Neural crest cell (in vitro differentiated cells): ENCODE measurements around the gene C1QTNF12. TPM values are rescaled to one million over a fixed set of nuclear protein-coding genes. Genes with fewer than 3 reads are reported as not detected.

Experiments used
- DNase-seq: peaks from one replicate; pipeline ENCODE4 v3.0.0; 2021; ENCODE audit warnings: low read depth, mixed read lengths, low spot score
- H3K27ac Mint-ChIP-seq: one replicate; pipeline ENCODE4 v1.8.0; 2021; ENCODE audit warnings: mild to moderate bottlenecking, mixed read lengths; ENCODE audit not compliant: unreplicated experiment
- H3K27me3 Mint-ChIP-seq: 2 replicates; pipeline ENCODE4 v1.8.0; 2021; ENCODE audit warnings: low read depth, mild to moderate bottlenecking, mixed read lengths
- H3K36me3 Mint-ChIP-seq: 2 replicates; pipeline ENCODE4 v1.8.0; 2021; ENCODE audit warnings: low read depth, mild to moderate bottlenecking, mixed read lengths
- H3K4me1 Mint-ChIP-seq: 2 replicates; pipeline ENCODE4 v1.8.0; 2021; ENCODE audit warnings: mixed read lengths
- H3K4me3 Mint-ChIP-seq: one replicate; pipeline ENCODE4 v1.8.0; 2021; ENCODE audit warnings: mild to moderate bottlenecking, mixed read lengths
- H3K9me3 Mint-ChIP-seq: 2 replicates; pipeline ENCODE4 v1.8.0; 2021; ENCODE audit warnings: mixed read lengths
- total RNA-seq: library from RNA; stranded (reverse); gene quantifications from 2 replicates; pipeline ENCODE4 v1.2.1, GENCODE V29; 2021
- TF ChIP-seq, protein P1 (sequence below): fragments of 200-600 bp; sonication (generic); conservative IDR thresholded peaks from 2 replicates; pipeline ENCODE4 v1.5.0; 2021; ENCODE audit warnings: antibody characterized with exemption, mild to moderate bottlenecking

C1QTNF12 gene
- total RNA-seq, 1 donor from 2014 or later, result 0.79 TPM

DNA sequence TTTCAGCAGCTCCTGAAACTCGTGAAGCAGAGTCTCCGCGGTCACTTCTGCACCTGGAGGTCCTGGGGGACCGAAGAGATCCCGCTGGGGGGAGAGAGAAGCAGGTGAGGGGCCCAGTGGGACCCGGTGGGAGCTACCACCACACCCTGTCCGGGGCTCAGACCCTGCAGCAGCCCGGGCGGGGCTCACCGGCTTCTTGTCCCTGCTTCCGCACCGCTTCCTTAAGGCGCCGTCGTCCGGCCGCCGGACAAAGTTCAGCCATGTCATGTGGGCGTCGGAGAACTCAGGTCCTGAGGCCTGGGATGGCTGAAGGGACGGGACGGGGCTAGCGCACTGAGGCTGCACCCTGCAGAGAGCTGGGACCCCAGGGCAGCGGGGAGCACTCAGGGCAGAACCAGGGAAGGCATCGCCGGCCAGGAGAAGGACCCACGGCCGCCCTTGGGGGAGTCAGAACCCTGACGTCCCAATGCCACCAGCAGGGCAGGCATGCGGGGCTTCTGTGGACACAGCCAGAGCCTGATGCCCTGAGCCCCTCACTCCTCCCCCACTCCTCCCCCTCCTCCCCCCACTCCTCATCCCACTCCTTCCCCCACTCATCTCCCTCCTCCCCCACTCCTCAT lies 2.2 kb downstream of the C1QTNF12 start:
- TF ChIP-seq, protein P1, sequence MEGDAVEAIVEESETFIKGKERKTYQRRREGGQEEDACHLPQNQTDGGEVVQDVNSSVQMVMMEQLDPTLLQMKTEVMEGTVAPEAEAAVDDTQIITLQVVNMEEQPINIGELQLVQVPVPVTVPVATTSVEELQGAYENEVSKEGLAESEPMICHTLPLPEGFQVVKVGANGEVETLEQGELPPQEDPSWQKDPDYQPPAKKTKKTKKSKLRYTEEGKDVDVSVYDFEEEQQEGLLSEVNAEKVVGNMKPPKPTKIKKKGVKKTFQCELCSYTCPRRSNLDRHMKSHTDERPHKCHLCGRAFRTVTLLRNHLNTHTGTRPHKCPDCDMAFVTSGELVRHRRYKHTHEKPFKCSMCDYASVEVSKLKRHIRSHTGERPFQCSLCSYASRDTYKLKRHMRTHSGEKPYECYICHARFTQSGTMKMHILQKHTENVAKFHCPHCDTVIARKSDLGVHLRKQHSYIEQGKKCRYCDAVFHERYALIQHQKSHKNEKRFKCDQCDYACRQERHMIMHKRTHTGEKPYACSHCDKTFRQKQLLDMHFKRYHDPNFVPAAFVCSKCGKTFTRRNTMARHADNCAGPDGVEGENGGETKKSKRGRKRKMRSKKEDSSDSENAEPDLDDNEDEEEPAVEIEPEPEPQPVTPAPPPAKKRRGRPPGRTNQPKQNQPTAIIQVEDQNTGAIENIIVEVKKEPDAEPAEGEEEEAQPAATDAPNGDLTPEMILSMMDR, result no peak
- H3K4me1 Mint-ChIP-seq, result no peaks in the 10 kb centered on the region
- peaks cover 15% of the 10 kb centered on the region for H3K27me3 Mint-ChIP-seq
- no peaks in the 10 kb centered on the region for H3K36me3 Mint-ChIP-seq
- DNase-seq, result no peak
- no peak overlapping the region for H3K27ac Mint-ChIP-seq
- no peaks in the 10 kb centered on the region for H3K9me3 Mint-ChIP-seq
- no peak overlapping the region for H3K4me3 Mint-ChIP-seq

DNA sequence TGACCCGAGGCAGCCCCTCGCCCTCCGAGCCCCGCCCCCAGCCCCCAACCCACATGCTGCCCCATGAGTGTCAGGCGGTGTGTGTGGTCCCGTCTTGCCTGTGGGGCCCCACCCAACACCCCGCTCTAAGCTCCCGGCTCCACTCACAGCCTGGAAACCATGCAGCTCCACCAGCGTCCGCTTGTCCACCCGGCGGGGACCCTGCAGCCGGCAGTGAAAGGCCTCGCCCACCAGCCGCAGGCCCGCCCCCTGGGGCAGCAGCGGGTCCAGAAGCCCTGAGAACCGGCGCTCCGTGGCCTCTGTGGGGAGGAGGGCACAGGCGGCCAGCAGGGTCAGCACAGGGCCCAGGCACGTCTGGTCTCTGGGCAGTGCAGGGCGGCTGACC lies 2.7 kb downstream of the C1QTNF12 start:
- H3K36me3 Mint-ChIP-seq, result no peaks in the 10 kb centered on the region
- TF ChIP-seq, protein P1, result no peak
- peaks cover 18% of the 10 kb centered on the region for H3K27me3 Mint-ChIP-seq
- no peak overlapping the region for H3K27ac Mint-ChIP-seq
- H3K4me1 Mint-ChIP-seq, result no peaks in the 10 kb centered on the region
- no peak for DNase-seq
- no peaks in the 10 kb centered on the region for H3K9me3 Mint-ChIP-seq
- no peak overlapping the region for H3K4me3 Mint-ChIP-seq

DNA sequence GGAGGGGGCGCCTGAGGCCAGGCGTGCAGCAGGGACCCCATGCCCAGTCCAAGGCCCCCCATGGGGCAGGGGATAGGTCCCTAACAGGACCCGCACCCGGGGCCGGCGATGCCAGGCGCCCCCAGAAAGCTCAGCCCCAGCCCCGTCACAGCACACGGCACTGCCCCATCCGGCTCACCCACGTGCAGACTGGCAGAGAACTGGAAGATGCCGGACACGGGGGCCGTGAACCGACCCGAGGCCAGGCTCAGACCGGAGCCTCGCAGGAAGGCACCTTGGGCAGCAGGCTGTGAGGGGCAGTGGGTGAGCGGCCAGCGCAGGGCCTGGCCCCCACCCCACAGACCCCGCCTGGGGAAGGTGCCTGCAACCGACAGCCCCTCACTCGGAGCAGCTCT lies 3.3 kb downstream of the C1QTNF12 start:
- TF ChIP-seq, protein P1, result no peak
- H3K9me3 Mint-ChIP-seq, result no peaks in the 10 kb centered on the region
- H3K27me3 Mint-ChIP-seq, result peaks cover 18% of the 10 kb centered on the region
- no peak for DNase-seq
- no peaks in the 10 kb centered on the region for H3K36me3 Mint-ChIP-seq
- H3K4me3 Mint-ChIP-seq, result no peak overlapping the region
- no peak overlapping the region for H3K27ac Mint-ChIP-seq
- no peaks in the 10 kb centered on the region for H3K4me1 Mint-ChIP-seq

DNA sequence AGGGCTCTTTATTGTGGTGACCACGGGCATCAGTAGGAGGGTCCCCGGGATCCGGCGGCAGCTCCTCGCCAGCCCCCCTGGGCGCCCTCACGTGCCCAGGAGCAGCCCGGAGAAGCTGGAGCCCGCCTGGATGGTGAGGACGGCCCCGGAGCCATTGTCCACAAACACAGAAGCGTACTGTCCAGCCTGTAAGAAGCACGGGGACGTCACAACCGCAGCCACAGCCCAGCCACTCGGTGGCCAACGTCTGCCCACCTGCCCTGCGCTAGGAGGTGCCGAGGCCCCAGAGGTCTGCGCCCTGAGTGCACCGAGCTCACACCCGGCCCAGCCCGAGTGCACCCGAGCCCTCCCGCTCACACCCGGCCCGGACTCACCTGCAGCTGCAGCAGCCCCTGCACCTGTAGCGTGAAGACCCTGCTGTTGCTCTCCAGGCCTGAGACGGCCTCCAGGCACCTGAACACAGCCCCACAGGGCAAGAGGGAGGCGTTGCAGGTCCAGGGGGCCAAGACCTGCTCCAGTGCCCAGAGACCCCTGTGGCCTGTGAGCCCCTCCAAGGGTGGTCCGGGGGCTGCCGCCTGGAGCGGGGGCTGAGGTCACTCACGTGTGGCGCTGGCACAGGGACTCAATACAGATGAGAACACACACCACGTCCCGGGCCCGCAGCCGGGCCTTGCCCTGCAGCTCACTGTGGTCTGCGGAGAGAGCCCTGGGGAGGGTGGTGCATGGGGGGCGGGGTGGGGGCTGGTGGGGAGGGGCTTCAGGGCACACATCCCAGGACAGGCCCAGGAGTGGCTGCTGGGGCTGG lies 3.9 kb downstream of the C1QTNF12 start:
- no peak overlapping the region for H3K4me3 Mint-ChIP-seq
- H3K36me3 Mint-ChIP-seq, result no peaks in the 10 kb centered on the region
- H3K27ac Mint-ChIP-seq, result no peak overlapping the region
- TF ChIP-seq, protein P1, result no peak
- H3K4me1 Mint-ChIP-seq, result no peaks in the 10 kb centered on the region
- peaks cover 14% of the 10 kb centered on the region for H3K27me3 Mint-ChIP-seq
- no peak for DNase-seq
- H3K9me3 Mint-ChIP-seq, result no peaks in the 10 kb centered on the region

DNA sequence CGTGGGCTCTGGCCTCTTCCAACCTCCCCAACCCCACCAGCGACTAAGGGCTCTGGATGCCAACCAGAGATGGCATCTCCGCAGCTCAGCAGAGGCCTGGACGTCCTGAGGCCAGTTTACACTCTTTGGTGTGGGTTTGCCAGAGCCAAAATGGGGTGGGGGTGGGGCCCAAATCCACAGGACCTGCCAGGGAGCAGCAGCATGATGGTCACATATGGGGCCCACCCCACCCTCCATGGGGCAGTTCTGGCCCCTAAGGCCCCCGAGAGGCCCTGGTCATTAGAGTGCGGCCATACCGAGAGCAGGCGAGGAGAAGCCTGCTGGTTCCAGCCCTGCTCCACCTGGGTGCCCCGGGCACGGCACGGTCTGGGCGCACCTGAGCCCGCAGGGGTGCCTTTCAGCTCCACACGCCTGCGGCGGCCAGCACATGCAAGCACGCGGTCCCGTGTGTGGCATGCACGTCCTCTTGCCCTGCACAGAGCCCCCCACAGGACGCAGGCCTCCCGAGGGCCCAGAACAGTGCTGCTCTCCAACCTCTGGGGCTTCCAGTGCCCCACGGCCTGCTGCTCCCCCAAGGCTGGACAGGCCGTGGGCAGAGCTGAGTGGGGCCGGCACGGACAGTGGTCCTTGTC lies 4.8 kb downstream of the C1QTNF12 start:
- H3K36me3 Mint-ChIP-seq, result no peaks in the 10 kb centered on the region
- TF ChIP-seq, protein P1, result no peak
- peaks cover 7% of the 10 kb centered on the region for H3K27me3 Mint-ChIP-seq

More for the DNA sequence above, 4.8 kb downstream of the C1QTNF12 start:
- Mint-ChIP-seq H3K27ac (no peak overlapping the region), H3K4me1 (no peaks in the 10 kb centered on the region), H3K9me3 (no peaks in the 10 kb centered on the region), H3K4me3 (no peak overlapping the region)
- no peak for DNase-seq
